AML-193 (cell line): Measurements from ENCODE around the gene ZNF865.

ENCODE experiments used
- DNase-seq, 2 experiments: peaks; one replicate each; lab custom pipeline; 2025; lab: John Stamatoyannopoulos, UW

The ZNF865 gene

GRCh38 chr19:55586976-55587668, 18.3 kb upstream of the ZNF865 start:
- no peak for DNase-seq

- DNase-seq: no peak
Observed at GRCh38 chr19:55588738-55589137, 16.7 kb upstream of the ZNF865 start.

GRCh38 chr19:55590109-55590508, 15.3 kb upstream of the ZNF865 start:
- DNase-seq: no peak

- no peak for DNase-seq
Observed at GRCh38 chr19:55590617-55591016, 14.8 kb upstream of the ZNF865 start.

- DNase-seq: no peak
Observed at GRCh38 chr19:55591555-55591954, 13.9 kb upstream of the ZNF865 start.

GRCh38 chr19:55592391-55593090, 12.9 kb upstream of the ZNF865 start:
- no peak for DNase-seq

GRCh38 chr19:55593096-55593772, 12.2 kb upstream of the ZNF865 start:
- DNase-seq: no peak

- no peak for DNase-seq
Observed at GRCh38 chr19:55594996-55595545, 10.4 kb upstream of the ZNF865 start.

- no peak for DNase-seq
Observed at GRCh38 chr19:55596304-55596703, 9.1 kb upstream of the ZNF865 start.

GRCh38 chr19:55597501-55597921, 7.9 kb upstream of the ZNF865 start:
- DNase-seq: no peak

GRCh38 chr19:55598034-55598433, 7.4 kb upstream of the ZNF865 start:
- DNase-seq: no peak

GRCh38 chr19:55598719-55599467, 6.6 kb upstream of the ZNF865 start:
- peak; percentile 76 to 83 for DNase-seq

- DNase-seq: peak; percentile 90 to 94
Observed at GRCh38 chr19:55599468-55599841, 6.0 kb upstream of the ZNF865 start, which contains the start of gene FIZ1. Gene FIZ1, minus strand, starts transcription at chr19:55599517. Its CDS starts 1,652 bp downstream, at chr19:55597865.

GRCh38 chr19:55599842-55600661, 5.4 kb upstream of the ZNF865 start, which contains the start of gene ZNF524:
Gene ZNF524, plus strand, starts transcription at chr19:55600288. Its CDS starts 1,825 bp downstream, at chr19:55602113.
- peak; percentile 83 to 87 for DNase-seq

GRCh38 chr19:55600662-55601028, 4.8 kb upstream of the ZNF865 start:
- no peak for DNase-seq

- DNase-seq: no peak
Observed at GRCh38 chr19:55601084-55601483, 4.4 kb upstream of the ZNF865 start.

GRCh38 chr19:55602104-55603001, 3.1 kb upstream of the ZNF865 start:
- DNase-seq: no peak

- no peak for DNase-seq
Observed at GRCh38 chr19:55603115-55603514, 2.3 kb upstream of the ZNF865 start.

- DNase-seq: no peak
Observed at GRCh38 chr19:55603581-55604292, 1.7 kb upstream of the ZNF865 start.
